NCI-H446 treated with DMSO at 0.1 percent for 48 hours (cell line): ENCODE results near the gene TRIM16.
A peak's percentile ranks its signal among the peaks of the same experiment; 100 is the strongest.
"Not testable (repeated sequence)": the region's sequence is repeated elsewhere in the genome, so short reads cannot be mapped to it uniquely, and the experiment has no call there.

Experiments used
- DNase-seq: peaks from one replicate; lab custom pipeline; 2025; lab: John Stamatoyannopoulos, UW

TRIM16 gene

GRCh38 chr17:15683824-15684478 lies at the start of gene TRIM16:
TRIM16 (minus strand) TSS chr17:15684311; CDS start chr17:15651609, 32,702 bp downstream.
- not testable (repeated sequence) for DNase-seq

GRCh38 chr17:15733174-15733789 lies 49.2 kb upstream of the TRIM16 start:
- DNase-seq: not testable (repeated sequence)

- DNase-seq: not testable (repeated sequence)
Observed at GRCh38 chr17:15731900-15732299, 47.8 kb upstream of the TRIM16 start, which contains the start of gene TBC1D26. TBC1D26 (plus strand) TSS chr17:15732283; CDS start chr17:15735349, 3,066 bp downstream.

- not testable (repeated sequence) for DNase-seq
Observed at GRCh38 chr17:15730535-15730934, 46.4 kb upstream of the TRIM16 start.

- not testable (repeated sequence) for DNase-seq
Observed at GRCh38 chr17:15716601-15717563, 32.8 kb upstream of the TRIM16 start.

- not testable (repeated sequence) for DNase-seq
Observed at GRCh38 chr17:15708879-15709278, 24.8 kb upstream of the TRIM16 start.

- DNase-seq: not testable (repeated sequence)
Observed at GRCh38 chr17:15704813-15705212, 20.7 kb upstream of the TRIM16 start.

GRCh38 chr17:15704239-15704638 lies 20.1 kb upstream of the TRIM16 start:
- DNase-seq: not testable (repeated sequence)

- not testable (repeated sequence) for DNase-seq
Observed at GRCh38 chr17:15699937-15700336, 15.8 kb upstream of the TRIM16 start.

- DNase-seq: peak; percentile 95
Observed at GRCh38 chr17:15699413-15699924, 15.4 kb upstream of the TRIM16 start, which contains the start of gene ZNF286A. ZNF286A (plus strand) TSS chr17:15699752; CDS start chr17:15700330, 578 bp downstream.

GRCh38 chr17:15698967-15699366 lies 14.9 kb upstream of the TRIM16 start:
- DNase-seq: not testable (repeated sequence)

GRCh38 chr17:15687494-15687893 lies 3.4 kb upstream of the TRIM16 start:
- DNase-seq: not testable (repeated sequence)

- not testable (repeated sequence) for DNase-seq
Observed at GRCh38 chr17:15683135-15683534, 976 bp downstream of the TRIM16 start.

- not testable (repeated sequence) for DNase-seq
Observed at GRCh38 chr17:15675991-15676390, 8.1 kb downstream of the TRIM16 start.

GRCh38 chr17:15674640-15675039 lies 9.5 kb downstream of the TRIM16 start:
- not testable (repeated sequence) for DNase-seq

GRCh38 chr17:15669526-15669925 lies 14.6 kb downstream of the TRIM16 start:
- not testable (repeated sequence) for DNase-seq

- DNase-seq: no peak
Observed at GRCh38 chr17:15663691-15664090, 20.4 kb downstream of the TRIM16 start.

GRCh38 chr17:15663176-15663575 lies 20.9 kb downstream of the TRIM16 start:
- no peak for DNase-seq

- no peak for DNase-seq
Observed at GRCh38 chr17:15662681-15663080, 21.4 kb downstream of the TRIM16 start.

- no peak for DNase-seq
Observed at GRCh38 chr17:15660077-15660476, 24.0 kb downstream of the TRIM16 start.

- no peak for DNase-seq
Observed at GRCh38 chr17:15659663-15660062, 24.4 kb downstream of the TRIM16 start.

- DNase-seq: no peak
Observed at GRCh38 chr17:15659236-15659635, 24.9 kb downstream of the TRIM16 start.
